Stimulated activated CD8-positive, alpha-beta memory T cell treated with anti-CD3 and anti-CD28 coated beads, Interleukin-12 subunit alpha, Interleukin-12 subunit beta, amount 100 ng/mL, for 24 hours (primary cell): ENCODE results near the gene NPIPA3.
"Not testable (repeated sequence)": the region's sequence is repeated elsewhere in the genome, so short reads cannot be mapped to it uniquely, and the experiment has no call there.

Source experiments
- DNase-seq: peaks from one replicate; pipeline ENCODE4 v3.0.0-alpha.2; 2020; ENCODE audit errors: extremely low read depth

NPIPA3 gene

GRCh38 chr16:14703156-14704011 is at the start of gene NPIPA3:
Gene NPIPA3 (plus strand): TSS chr16:14703411. CDS start chr16:14708944, 5,533 bp downstream.
- not testable (repeated sequence) for DNase-seq

- DNase-seq: no peak
Observed at GRCh38 chr16:14658063-14658462, 45.1 kb upstream of the NPIPA3 start.

GRCh38 chr16:14667347-14668266 is 35.6 kb upstream of the NPIPA3 start:
- no peak for DNase-seq

- DNase-seq: no peak
Observed at GRCh38 chr16:14668556-14669223, 34.5 kb upstream of the NPIPA3 start.

- DNase-seq: no peak
Observed at GRCh38 chr16:14669776-14670175, 33.4 kb upstream of the NPIPA3 start.

GRCh38 chr16:14672403-14672971 is 30.7 kb upstream of the NPIPA3 start:
- no peak for DNase-seq

- no peak for DNase-seq
Observed at GRCh38 chr16:14676633-14677032, 26.6 kb upstream of the NPIPA3 start.

- DNase-seq: no peak
Observed at GRCh38 chr16:14677627-14678026, 25.6 kb upstream of the NPIPA3 start.

- DNase-seq: no peak
Observed at GRCh38 chr16:14678748-14679497, 24.3 kb upstream of the NPIPA3 start.

GRCh38 chr16:14680396-14680795 is 22.8 kb upstream of the NPIPA3 start:
- DNase-seq: not testable (repeated sequence)

- DNase-seq: no peak
Observed at GRCh38 chr16:14681115-14681514, 22.1 kb upstream of the NPIPA3 start.

GRCh38 chr16:14682121-14682520 is 21.1 kb upstream of the NPIPA3 start:
- DNase-seq: no peak

- DNase-seq: not testable (repeated sequence)
Observed at GRCh38 chr16:14685870-14686793, 17.1 kb upstream of the NPIPA3 start.

- not testable (repeated sequence) for DNase-seq
Observed at GRCh38 chr16:14694129-14694528, 9.1 kb upstream of the NPIPA3 start, which contains the start of gene PLA2G10. Gene PLA2G10 (minus strand): TSS chr16:14694308. CDS start chr16:14694229, 79 bp downstream.

- not testable (repeated sequence) for DNase-seq
Observed at GRCh38 chr16:14701859-14702258, 1.4 kb upstream of the NPIPA3 start.

- DNase-seq: not testable (repeated sequence)
Observed at GRCh38 chr16:14702672-14703071, 539 bp upstream of the NPIPA3 start.

- DNase-seq: not testable (repeated sequence)
Observed at GRCh38 chr16:14733233-14733632, 30.0 kb downstream of the NPIPA3 start.

- DNase-seq: not testable (repeated sequence)
Observed at GRCh38 chr16:14740832-14741385, 37.7 kb downstream of the NPIPA3 start.

GRCh38 chr16:14741794-14742193 is 38.6 kb downstream of the NPIPA3 start:
- not testable (repeated sequence) for DNase-seq
